T follicular helper cell (primary cell): Measurements from ENCODE around the gene PPP1R13B.

ENCODE experiments used
- DNase-seq: peaks from one replicate; pipeline ENCODE4 v3.0.0-alpha.2; 2020; ENCODE audit warnings: low read depth

Gene PPP1R13B

GRCh38 chr14:103742499-103743255 lies 104.7 kb downstream of the PPP1R13B start:
- no peak for DNase-seq

GRCh38 chr14:103741876-103742275 lies 105.5 kb downstream of the PPP1R13B start:
- no peak for DNase-seq

GRCh38 chr14:103740991-103741689 lies 106.2 kb downstream of the PPP1R13B start:
- no peak for DNase-seq

- no peak for DNase-seq
These were observed 107.4 kb downstream of the PPP1R13B start for GRCh38 chr14:103739793-103740501.

GRCh38 chr14:103739466-103739792 lies 107.9 kb downstream of the PPP1R13B start:
- no peak for DNase-seq

GRCh38 chr14:103738701-103739451 lies 108.5 kb downstream of the PPP1R13B start:
- no peak for DNase-seq

GRCh38 chr14:103738166-103738565 lies 109.2 kb downstream of the PPP1R13B start:
- DNase-seq: no peak

DNA sequence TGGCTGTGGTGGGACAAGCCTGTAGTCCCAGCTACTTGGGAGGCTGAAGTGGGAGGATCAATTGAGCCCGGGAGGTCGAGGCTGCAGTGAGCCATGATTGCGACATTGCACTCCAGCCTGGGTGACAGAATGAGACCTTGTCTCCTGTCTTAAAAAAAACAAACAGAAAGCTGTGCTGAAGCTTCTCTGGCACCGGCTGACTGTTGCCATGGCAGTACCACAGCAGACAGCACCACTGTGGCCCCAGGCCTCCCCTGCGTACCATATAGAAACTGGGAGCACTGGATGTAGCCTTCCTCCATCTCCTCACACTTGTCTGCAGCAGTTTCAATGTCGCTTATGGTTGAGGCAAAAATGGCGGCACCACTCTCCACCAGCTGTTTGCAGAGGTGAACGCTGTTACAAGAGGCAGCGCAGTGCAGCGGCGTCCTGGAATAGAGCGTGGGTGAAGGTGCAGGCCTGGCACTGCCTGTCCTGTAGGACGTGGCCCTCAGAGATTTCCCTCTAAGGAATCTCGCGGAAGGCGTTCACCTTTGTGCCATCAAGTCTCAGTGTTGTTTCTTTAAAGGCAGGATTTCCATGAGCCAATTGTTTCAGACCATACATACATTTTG lies 109.8 kb downstream of the PPP1R13B start:
- DNase-seq: no peak

GRCh38 chr14:103736546-103737431 lies 110.6 kb downstream of the PPP1R13B start:
- DNase-seq: no peak

- DNase-seq: no peak
These were observed 111.4 kb downstream of the PPP1R13B start for GRCh38 chr14:103735815-103736545.

DNA sequence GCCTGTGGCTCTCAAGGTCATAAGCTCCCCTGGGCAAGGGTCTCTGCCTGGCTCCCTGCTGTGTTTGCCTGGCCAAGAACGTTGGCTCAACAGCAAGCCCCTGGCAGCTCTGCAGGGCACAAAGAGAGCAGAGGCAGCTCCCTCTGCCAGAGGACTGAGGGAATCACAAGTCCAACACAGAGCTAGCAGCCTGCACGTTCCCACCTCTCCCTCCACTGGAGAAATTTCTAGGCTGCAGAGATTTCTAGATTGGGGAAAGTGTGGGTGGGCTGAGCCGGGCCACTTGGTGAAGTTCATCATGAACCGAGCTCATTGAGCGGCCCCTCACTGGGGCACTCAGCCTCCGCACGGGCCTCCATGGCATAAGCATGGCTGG lies 111.9 kb downstream of the PPP1R13B start:
- no peak for DNase-seq

GRCh38 chr14:103735022-103735421 lies 112.4 kb downstream of the PPP1R13B start:
- DNase-seq: no peak

- DNase-seq: no peak
These were observed 113.1 kb downstream of the PPP1R13B start for GRCh38 chr14:103734081-103734888.

- no peak for DNase-seq
These were observed 113.7 kb downstream of the PPP1R13B start for GRCh38 chr14:103733651-103734050.

GRCh38 chr14:103732868-103733620 lies 114.3 kb downstream of the PPP1R13B start:
- DNase-seq: no peak

DNA sequence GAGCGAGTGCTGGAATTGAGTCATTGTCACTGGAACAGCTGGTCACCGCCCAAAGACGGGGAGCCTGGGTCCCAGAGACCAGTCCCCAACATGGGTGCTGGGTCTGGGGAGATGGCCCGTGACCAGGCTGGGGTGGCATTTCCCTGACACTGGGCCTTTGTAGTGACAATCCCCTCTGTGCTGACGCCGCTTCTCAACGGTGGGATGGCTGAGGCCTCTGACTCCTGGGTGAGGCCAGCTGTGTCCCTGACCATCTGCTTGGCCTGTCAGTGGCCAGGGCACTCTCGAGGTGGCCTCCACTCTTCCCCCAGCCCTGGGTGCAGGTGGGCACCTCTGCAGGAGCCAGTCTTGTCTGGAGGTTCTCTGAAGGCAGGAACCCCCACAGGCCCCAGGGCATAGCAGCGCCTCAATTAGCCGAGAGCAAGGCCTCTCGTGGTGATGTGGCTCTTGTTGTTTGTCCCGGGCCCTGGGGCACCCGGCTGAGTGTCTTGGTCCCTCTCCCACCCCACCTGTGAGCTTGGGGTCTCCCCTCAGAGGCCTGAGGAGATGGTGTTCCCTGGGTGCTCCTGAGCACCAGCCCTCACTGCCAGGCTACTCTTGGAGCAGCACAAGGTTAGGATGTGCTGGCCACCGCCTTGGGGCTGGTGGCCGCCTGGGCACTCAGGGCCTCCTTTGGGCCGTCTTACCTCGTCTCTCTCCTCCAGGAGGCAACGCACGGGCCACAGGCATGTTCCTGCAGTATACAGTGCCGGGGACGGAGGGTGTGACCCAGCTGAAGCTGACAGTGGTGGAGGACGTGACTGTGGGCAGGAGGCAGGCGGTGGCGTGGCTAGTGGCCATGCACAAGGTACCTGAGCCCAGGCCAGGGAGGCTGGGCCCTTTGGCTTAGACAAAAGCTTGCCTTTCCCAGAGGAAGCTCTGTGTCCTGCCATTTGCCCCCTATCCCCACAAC lies 115.2 kb downstream of the PPP1R13B start:
- no peak for DNase-seq

- DNase-seq: no peak
These were observed 115.9 kb downstream of the PPP1R13B start for GRCh38 chr14:103731481-103731880.
